HepG2 (cell line): ENCODE data around the gene MYL6. TPM values are rescaled to one million over a fixed set of nuclear protein-coding genes. Genes with fewer than 3 reads are reported as not detected.

Source experiments
- HBP1 ChIP-seq: IDR thresholded peaks from 2 replicates; pipeline ENCODE4 v1.6.1; 2016; ENCODE audit warnings: low read depth, control low read depth
- HNRNPLL ChIP-seq: fragments of 200-400 bp; formaldehyde crosslinking; IDR thresholded peaks from 2 replicates; pipeline ENCODE4 v1.6.1; 2017; ENCODE audit warnings: mild to moderate bottlenecking, low read depth, low read length; ENCODE audit not compliant: poor library complexity, severe bottlenecking
- HOXA3 ChIP-seq: sonication (generic); formaldehyde crosslinking; IDR thresholded peaks from 2 replicates; pipeline ENCODE4 v1.5.0; 2020; ENCODE audit warnings: missing genetic modification reagents
- ZNF20 ChIP-seq: sonication (generic); formaldehyde crosslinking; IDR thresholded peaks from 2 replicates; pipeline ENCODE4 v1.4.0; 2020; ENCODE audit warnings: mild to moderate bottlenecking, moderate library complexity, missing genetic modification reagents
- ZNF7 ChIP-seq: IDR thresholded peaks from 2 replicates; pipeline ENCODE4 v1.6.1; 2016; ENCODE audit warnings: missing biosample characterization, missing genetic modification reagents
- ZNF792 ChIP-seq: IDR thresholded peaks from 2 replicates; pipeline ENCODE4 v1.6.1; 2016
- ZNF883 ChIP-seq: sonication (generic); formaldehyde crosslinking; IDR thresholded peaks from 2 replicates; pipeline ENCODE4 v1.5.1; 2020; ENCODE audit warnings: mild to moderate bottlenecking, missing genetic modification reagents; ENCODE audit errors: not compliant biosample characterization
- polyA plus RNA-seq, 8 experiments: library from polyadenylated mRNA; depleted of rRNA in 3 of 8; stranded (reverse) in 7 of 8; unstranded in 1 of 8; fragments of >200 nt; fragmentation: Illumina TruSeq in 4 of 8; extraction: Trizol in 4 of 8; gene quantifications; 2 replicates each; pipeline versions ENCODE4 v1.2.1 to v1.2.3, GENCODE V29; 2011 to 2016; ENCODE audit warnings: low read depth in 4 of 8, missing spikeins in 1 of 8, mixed read lengths in 1 of 8; ENCODE audit not compliant: insufficient read depth in 1 of 8
- total RNA-seq, 5 experiments: library from RNA; depleted of rRNA; stranded (reverse); fragments of >200 nt; fragmentation: Illumina TruSeq; extraction: Trizol; gene quantifications; 2 replicates each; pipeline ENCODE4 v1.2.3, GENCODE V29; 2016; ENCODE audit warnings: low read depth in 1 of 5
- TF ChIP-seq, protein P1 (sequence below): sonication (generic); formaldehyde crosslinking; IDR thresholded peaks from 2 replicates; pipeline ENCODE4 v1.9.0; 2021; ENCODE audit warnings: missing genetic modification reagents, borderline replicate concordance

Gene MYL6
- total and polyA plus RNA-seq, 2 of the 13 experiments (the other 11 are each of a cell fraction or from before 2014, with no cell fraction given), result 1,127 to 1,192 TPM

DNA sequence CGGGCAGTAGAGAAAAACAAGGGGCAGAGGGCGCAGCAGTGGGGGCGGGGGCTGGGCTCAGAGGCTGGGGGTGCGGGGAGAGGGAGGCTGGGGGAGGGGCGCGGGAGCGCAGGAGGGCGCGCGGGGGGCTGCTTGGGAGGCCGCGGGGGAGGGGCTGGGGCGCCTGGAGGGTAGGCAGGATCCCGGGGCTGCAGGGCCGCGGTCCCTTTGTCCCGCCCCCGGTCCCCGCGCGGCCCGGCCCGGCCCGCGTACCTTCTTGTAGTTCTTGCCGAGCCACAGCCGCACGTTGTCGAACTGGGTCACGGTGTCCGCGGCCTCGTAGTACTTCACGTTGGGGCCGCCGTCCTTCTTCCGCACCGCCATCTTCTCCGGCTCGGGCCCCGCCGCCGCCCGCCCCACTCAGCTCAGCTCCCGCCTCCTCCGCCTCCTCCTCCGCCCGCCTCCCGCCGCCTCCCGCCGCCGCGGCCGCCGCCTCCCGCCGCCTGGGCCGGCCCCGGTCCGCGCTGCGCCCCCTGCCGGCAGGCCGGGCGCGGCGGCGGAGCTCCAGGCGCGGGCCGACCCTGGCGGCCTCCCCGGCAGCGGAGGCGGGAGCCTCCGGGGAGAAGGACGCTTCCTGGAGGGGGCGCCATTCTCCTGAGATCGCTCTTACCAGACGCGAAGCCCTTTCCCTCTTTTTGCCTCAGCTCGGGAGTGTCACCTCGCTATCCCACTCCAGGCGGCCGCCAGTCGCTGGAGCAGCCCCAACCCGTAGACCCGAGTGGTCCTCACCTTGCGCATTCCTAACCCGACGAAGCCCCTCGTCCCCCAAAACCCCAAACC is 31.1 kb downstream of the MYL6 start, which contains the start of gene SMARCC2 (continued):
- TF ChIP-seq HBP1 (CRISPR knock-in tag) (0 out of 2 replicates have a peak, but pooled peaks have one; percentile 13), ZNF883 (CRISPR knock-in tag) (no peak), ZNF792 (peak; percentile 74; the same call in 1 of the 2 replicates), ZNF20 (no peak), ZNF7 (CRISPR knock-in tag) (no peak), HOXA3 (no peak; the same call in 1 of the 2 replicates), HNRNPLL (no peak)
- TF ChIP-seq, protein P1, sequence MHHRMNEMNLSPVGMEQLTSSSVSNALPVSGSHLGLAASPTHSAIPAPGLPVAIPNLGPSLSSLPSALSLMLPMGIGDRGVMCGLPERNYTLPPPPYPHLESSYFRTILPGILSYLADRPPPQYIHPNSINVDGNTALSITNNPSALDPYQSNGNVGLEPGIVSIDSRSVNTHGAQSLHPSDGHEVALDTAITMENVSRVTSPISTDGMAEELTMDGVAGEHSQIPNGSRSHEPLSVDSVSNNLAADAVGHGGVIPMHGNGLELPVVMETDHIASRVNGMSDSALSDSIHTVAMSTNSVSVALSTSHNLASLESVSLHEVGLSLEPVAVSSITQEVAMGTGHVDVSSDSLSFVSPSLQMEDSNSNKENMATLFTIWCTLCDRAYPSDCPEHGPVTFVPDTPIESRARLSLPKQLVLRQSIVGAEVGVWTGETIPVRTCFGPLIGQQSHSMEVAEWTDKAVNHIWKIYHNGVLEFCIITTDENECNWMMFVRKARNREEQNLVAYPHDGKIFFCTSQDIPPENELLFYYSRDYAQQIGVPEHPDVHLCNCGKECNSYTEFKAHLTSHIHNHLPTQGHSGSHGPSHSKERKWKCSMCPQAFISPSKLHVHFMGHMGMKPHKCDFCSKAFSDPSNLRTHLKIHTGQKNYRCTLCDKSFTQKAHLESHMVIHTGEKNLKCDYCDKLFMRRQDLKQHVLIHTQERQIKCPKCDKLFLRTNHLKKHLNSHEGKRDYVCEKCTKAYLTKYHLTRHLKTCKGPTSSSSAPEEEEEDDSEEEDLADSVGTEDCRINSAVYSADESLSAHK (CRISPR knock-in tag), result no peak
